Esophagus squamous epithelium (tissue), 4 donors: ENCODE measurements around the gene RPS4Y2.

Experiments
- POLR2A ChIP-seq, 4 donors: fragments of 450-650 bp; IDR thresholded peaks; one replicate each; pipeline ENCODE4 v1.6.1; 2017; ENCODE audit warnings: antibody characterized with exemption in 4 of 4, mild to moderate bottlenecking in 4 of 4, moderate library complexity in 3 of 4
- TF ChIP-seq, protein P1 (sequence below), 6 experiments: fragments of 450-650 bp in 4 of 6; fragments of 200-600 bp in 2 of 6; sonication (generic) in 2 of 6; IDR thresholded peaks; one replicate each; pipeline ENCODE4 v1.5.1; 2016 to 2019; ENCODE audit warnings: antibody characterized with exemption in 6 of 6, mild to moderate bottlenecking in 4 of 6, moderate library complexity in 4 of 6

DNA sequence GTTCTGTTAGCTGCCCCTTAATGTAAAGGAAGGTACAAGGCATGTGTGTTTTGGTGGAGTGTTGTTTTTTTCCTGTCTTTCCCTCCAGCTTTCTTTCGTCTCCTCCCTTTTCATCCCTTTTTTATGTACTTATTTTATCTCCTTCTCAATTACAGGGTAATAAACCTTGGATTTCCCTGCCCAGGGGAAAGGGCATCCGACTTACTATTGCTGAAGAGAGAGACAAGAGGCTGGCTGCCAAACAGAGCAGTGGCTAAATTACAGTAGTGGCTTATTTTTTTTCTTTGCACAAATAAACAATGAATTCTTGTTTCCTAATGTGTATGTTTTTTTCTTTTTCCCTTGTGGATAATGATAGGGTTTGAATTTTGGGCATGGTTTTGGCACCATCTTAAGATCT lies 24.9 kb downstream of the RPS4Y2 start:
- TF ChIP-seq, protein P1, sequence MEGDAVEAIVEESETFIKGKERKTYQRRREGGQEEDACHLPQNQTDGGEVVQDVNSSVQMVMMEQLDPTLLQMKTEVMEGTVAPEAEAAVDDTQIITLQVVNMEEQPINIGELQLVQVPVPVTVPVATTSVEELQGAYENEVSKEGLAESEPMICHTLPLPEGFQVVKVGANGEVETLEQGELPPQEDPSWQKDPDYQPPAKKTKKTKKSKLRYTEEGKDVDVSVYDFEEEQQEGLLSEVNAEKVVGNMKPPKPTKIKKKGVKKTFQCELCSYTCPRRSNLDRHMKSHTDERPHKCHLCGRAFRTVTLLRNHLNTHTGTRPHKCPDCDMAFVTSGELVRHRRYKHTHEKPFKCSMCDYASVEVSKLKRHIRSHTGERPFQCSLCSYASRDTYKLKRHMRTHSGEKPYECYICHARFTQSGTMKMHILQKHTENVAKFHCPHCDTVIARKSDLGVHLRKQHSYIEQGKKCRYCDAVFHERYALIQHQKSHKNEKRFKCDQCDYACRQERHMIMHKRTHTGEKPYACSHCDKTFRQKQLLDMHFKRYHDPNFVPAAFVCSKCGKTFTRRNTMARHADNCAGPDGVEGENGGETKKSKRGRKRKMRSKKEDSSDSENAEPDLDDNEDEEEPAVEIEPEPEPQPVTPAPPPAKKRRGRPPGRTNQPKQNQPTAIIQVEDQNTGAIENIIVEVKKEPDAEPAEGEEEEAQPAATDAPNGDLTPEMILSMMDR (IDR thresholded peaks at IDR 0.05) = no peak
- no peak for TF ChIP-seq POLR2A (IDR thresholded peaks at IDR 0.05)
